Colonic mucosa (tissue), 4 donors: ENCODE results near the gene FAM114A2. TPM values are rescaled to one million over a fixed set of nuclear protein-coding genes. Genes with fewer than 3 reads are reported as not detected.

Experiments
- DNase-seq: peaks from one replicate; pipeline ENCODE4 v3.0.0-alpha.2; 2020
- H3K27ac ChIP-seq: fragments of 200-600 bp; one replicate; pipeline ENCODE4 v1.8.0; 2021
- H3K27me3 ChIP-seq: fragments of 200-600 bp; one replicate; pipeline ENCODE4 v1.8.0; 2021
- H3K36me3 ChIP-seq: fragments of 200-600 bp; one replicate; pipeline ENCODE4 v1.8.0; 2021
- H3K4me1 ChIP-seq: fragments of 200-600 bp; one replicate; pipeline ENCODE4 v1.8.0; 2021; ENCODE audit warnings: mild to moderate bottlenecking
- H3K4me3 ChIP-seq: fragments of 200-600 bp; one replicate; pipeline ENCODE4 v1.8.0; 2021
- H3K9ac ChIP-seq, 2 donors: one replicate each; pipeline ENCODE4 v1.7.0; 2013; ENCODE audit warnings: control low read depth in 2 of 2, low read depth in 2 of 2, low read length in 2 of 2
- H3K9me3 ChIP-seq: fragments of 200-600 bp; one replicate; pipeline ENCODE4 v1.8.0; 2021
- CTCF ChIP-seq: fragments of 200-600 bp; IDR thresholded peaks from one replicate; pipeline ENCODE4 v1.8.0; 2022; ENCODE audit warnings: antibody characterized with exemption, mild to moderate bottlenecking
- intact Hi-C: fragments of 100-400 bp; cut with DNase I; formaldehyde crosslinking; loops from one replicate; pipeline ENCODE4 v1.14.1; 2022
- total RNA-seq, 2 donors: library from RNA; stranded (reverse); fragmentation: NEBNext Ultra II Directional in 1 of 2; extraction: Animal tissue kit (Norgen Biotek cat#: 25700) in 1 of 2; gene quantifications; one replicate each; pipeline ENCODE4 v1.2.1, GENCODE V29; 2021
- donor health status: healthy.
- donor health status: DM: no; HTN: no; CAD: no.
- donor health status: DM: no; HTN: no; CAD: no.

FAM114A2 gene
- total RNA-seq = 10 to 100 TPM; 15.8 to 16.0 TPM

- TF ChIP-seq CTCF = no peak
- intact Hi-C loops = no loop called here
- Histone ChIP-seq H3K27me3 (no peaks in the 10 kb centered on the region), H3K36me3 (no peaks in the 10 kb centered on the region), H3K27ac (peak within 1 kb of the TSS; percentile 94), H3K9ac (peak within 1 kb of the TSS; percentile 80 to 86), H3K9me3 (no peaks in the 10 kb centered on the region), H3K4me1 (no peaks in the 10 kb centered on the region), H3K4me3 (peak within 1 kb of the TSS; percentile 68)
- peak; percentile 94 for DNase-seq
These were observed at the start of gene FAM114A2, which contains the start of gene MFAP3 for GRCh38 chr5:154038707-154039457. FAM114A2 (minus strand) TSS chr5:154038910; CDS start chr5:154034953, 3,957 bp downstream. MFAP3 (plus strand) TSS chr5:154038967; CDS start chr5:154049723, 10,756 bp downstream.

DNA sequence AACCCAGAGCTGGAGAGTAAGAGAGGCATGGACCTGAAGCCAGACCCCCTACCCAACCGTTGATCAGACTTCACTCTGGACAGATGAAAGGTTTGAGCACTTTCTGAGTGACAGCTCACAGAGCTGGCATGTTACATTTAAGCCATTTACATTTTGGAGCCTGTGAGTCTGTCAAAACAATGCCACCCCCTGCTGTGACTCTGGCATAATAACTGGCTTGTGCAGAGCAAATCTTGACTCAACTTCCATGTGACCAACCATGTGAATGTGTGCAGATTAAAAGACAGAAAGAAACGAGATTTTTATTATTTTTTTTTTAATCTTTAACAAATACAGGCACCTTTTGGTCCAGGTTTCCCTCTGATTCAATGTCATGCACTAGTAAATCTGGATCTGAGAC is 48.5 kb upstream of the FAM114A2 start:
- no peak overlapping the region for H3K4me3 ChIP-seq
- no peaks in the 10 kb centered on the region for H3K9me3 ChIP-seq
- no peak for TF ChIP-seq CTCF
- intact Hi-C loops = no loop called here
- no peak overlapping the region for H3K9ac ChIP-seq
- no peak overlapping the region for H3K27ac ChIP-seq
- no peak for DNase-seq
- no peaks in the 10 kb centered on the region for H3K4me1 ChIP-seq
- no peaks in the 10 kb centered on the region for H3K27me3 ChIP-seq
- H3K36me3 ChIP-seq = no peaks in the 10 kb centered on the region

- no peak for DNase-seq
- Histone ChIP-seq H3K9me3 (no peaks in the 10 kb centered on the region), H3K9ac (no peak overlapping the region), H3K4me1 (no peaks in the 10 kb centered on the region), H3K36me3 (no peaks in the 10 kb centered on the region), H3K27ac (no peak overlapping the region), H3K4me3 (no peak overlapping the region), H3K27me3 (no peaks in the 10 kb centered on the region)
- TF ChIP-seq CTCF = no peak
- intact Hi-C loops = no loop called here
These were observed 47.9 kb upstream of the FAM114A2 start for GRCh38 chr5:154086641-154087040.

GRCh38 chr5:154086146-154086545 is 47.4 kb upstream of the FAM114A2 start:
- Histone ChIP-seq H3K9ac (no peak overlapping the region), H3K27me3 (no peaks in the 10 kb centered on the region), H3K27ac (no peak overlapping the region), H3K4me3 (no peak overlapping the region), H3K4me1 (no peaks in the 10 kb centered on the region), H3K36me3 (no peaks in the 10 kb centered on the region), H3K9me3 (no peaks in the 10 kb centered on the region)
- no peak for DNase-seq
- intact Hi-C loops = no loop called here
- no peak for TF ChIP-seq CTCF

DNA sequence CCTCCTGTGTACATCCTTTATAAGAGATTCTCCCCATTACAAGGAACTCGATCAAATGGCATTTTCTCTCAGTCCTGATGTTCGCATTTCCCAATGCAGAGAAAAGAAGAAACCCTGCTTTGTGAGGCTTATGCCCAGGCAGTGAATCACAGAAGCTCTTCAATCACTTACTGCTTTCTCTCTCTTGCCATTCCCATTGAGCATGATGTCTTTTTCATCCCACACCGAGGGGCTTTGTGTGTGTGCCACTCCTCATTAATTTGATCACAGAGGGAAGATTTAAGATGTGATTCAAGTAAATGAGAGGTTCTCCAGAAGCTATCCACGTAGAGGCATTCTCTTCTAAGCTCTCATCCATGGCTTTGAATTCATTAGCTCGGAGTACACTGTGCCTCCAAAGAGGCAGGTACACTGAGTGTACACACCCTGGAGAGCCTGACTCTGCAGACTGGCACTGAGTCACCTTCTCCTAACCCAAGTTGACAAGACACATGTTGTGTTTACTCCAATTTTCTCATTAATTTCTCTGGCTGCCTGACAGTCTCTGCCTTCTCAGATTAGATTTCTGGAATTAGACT is 45.4 kb upstream of the FAM114A2 start:
- no peak overlapping the region for H3K4me3 ChIP-seq
- no peaks in the 10 kb centered on the region for H3K27me3 ChIP-seq
- H3K36me3 ChIP-seq = no peaks in the 10 kb centered on the region
- no peak for TF ChIP-seq CTCF
- intact Hi-C loops = no loop called here
- no peak overlapping the region for H3K27ac ChIP-seq
- DNase-seq = no peak
- no peaks in the 10 kb centered on the region for H3K4me1 ChIP-seq
- H3K9ac ChIP-seq = no peak overlapping the region
- no peaks in the 10 kb centered on the region for H3K9me3 ChIP-seq
